ENCODE data around the gene TSPAN9. TPM values are rescaled to one million over a fixed set of nuclear protein-coding genes. Genes with fewer than 3 reads are reported as not detected.

The TSPAN9 gene
- total RNA-seq, 1 experiment from 2014 or later: 17.1 TPM

DNA sequence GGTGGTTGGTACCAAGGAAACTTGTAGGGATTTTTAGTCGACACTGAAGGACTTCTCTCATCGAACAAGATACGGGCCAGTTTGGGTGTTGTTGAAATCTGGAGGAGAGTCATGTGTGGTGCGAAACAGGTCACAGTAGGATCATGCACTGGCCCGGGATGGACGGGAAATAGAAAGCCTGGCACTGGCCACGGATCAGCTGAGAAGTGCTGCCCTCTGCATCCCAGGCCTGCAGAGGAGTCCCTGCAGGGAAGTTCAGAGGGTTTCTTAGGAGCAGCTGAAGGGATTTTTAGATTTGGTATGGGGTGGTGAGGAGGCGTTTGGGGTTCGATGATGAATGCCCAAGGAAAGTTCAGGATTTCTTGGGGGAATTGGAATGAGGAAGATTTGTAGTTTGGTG lies 63.1 kb downstream of the TSPAN9 start:
- no peak for DNase-seq (ENCODE audit: low read depth)

DNA sequence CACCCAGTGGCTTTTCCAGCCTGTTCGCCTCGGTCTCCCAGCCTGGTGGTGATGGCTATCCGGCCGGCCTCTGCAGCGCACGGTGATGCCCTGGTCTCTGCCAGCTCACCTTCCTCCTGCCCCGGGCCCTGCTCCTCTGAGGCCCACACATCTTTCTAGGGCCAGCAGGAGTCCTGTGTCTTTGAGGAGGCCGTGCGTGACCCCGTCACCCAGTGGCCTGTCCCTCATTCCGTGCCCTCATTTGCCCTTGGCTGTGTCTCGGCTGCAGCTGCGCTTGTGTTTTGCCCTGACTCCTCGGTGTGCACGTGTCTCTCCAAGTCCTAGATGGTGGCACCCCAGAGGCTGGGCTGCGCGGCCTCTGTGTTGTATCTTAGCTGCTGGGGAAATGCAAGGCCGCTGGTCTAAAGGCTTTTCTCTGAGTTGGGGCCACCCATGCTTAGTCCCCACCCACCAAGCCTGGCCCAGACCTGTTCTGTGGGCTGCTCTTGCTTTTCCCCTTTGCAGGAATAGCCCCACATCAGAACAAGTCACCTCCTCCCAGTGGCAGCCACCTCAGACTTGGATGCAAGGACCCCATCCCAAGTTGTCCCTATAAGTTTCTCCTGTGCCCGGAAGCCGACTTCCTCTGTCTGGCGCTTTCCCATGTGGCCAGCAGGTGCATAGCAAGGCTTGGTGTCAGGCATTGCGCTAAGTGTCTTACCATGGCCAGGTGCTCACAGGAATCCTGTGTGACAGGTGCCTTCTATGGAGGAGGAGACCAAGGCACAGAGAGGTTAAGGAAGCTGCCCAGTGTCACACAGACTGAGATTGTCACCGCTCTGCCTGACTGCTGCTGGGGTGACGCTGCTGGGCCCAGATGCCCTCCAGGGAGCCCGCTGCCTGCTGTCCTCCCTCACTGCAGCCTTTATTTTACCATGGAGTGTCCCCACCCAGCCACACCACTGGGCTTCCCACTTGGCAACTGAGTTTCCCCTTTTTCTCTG lies 64.5 kb downstream of the TSPAN9 start:
- no peak for DNase-seq (ENCODE audit: low read depth)

DNA sequence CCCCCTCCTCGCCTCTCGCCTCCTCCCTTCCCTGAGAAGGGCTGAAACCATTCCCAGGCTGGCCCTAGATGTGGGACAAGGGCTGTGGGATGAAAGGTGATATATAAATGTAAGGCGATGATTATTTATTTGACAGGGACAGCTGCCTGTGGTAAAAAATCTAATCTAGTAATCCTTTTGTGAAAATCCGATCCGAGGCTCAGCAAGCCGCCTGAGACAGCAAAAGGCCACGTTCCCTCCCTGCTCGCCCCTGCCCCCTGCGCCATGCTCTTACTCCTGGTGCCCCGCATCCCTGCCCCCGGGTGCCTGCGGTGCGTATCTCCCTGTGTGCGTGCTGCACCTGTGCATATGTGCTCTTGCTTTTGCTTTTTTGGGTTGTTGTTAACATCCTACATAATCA lies 65.2 kb downstream of the TSPAN9 start:
- DNase-seq (ENCODE audit: low read depth): no peak

DNA sequence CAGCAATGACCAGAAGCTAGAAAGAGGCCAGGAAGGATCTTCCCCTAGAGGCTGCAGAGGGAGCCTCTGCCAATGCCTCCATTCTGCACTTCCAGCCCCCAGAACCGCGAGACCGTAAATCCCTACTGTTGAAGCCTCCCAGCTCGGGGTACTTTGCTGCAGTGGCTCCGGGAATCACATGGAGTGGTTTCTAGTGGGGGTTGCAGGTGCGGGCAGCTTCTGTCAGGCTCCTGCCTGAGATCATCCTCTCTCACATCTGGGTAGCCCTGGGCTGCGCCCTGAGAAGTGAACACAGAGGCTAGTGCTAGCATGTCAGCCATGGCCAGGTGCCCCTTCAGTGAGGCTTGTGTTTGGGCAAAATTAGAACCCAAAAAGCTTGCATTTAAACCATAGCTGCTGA lies 67.3 kb downstream of the TSPAN9 start:
- no peak for DNase-seq (ENCODE audit: low read depth)

DNA sequence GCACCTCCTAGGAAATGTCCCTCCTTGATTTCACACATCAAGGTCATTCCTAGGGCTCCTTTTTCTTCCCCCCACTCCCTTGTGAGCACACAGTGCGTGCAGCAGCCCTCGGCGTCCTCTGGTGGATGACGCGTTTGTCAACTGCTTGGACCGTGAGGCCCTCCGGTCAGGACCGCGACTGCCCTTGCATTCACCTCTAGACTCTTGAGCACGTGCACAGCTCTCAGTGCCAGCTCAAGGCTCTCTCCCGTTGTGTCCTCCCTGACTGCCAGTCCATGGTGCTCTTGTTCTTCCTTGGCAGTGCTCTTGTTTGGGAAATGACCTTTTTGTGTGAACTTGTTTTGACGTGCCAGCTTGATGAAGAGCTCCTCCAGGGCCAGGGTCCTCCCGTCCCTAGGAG lies 67.9 kb downstream of the TSPAN9 start:
- DNase-seq (ENCODE audit: low read depth): no peak

DNA sequence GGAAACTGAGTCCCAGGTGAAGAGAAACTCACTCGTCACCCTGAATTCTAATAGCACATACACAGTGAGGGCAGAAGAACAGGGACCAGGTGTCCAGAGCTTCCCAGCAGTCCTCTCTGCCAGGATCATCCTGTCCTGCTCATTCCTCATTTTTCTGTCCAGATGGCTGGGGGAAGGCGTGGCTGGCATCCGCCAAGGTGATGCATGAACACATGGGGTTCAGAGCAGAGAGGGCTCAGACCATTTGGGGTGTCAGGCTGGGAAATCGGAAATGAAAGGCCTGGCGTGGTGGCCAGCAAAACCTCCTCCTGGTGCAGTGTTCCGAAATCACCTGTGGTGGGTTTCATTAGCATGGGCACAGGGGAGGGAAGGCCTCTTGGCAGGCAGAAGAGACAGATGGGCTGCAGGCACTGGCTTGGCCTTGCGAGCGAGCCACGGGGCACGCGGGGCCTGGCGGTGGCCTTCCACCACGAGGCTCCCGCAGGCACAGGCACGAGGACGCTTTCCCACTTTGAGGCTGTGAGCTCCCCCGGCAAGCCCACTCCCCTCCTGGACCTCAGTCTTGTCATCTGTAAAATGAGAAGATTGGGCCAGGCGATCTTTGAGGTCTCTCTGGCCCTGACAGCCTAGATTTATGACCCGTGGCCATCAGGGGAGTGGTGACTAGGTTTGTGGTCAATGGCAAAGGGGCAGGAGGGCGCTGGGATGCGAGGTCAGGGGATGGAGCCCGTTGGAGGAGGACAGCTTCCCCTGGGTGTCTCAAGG lies 68.5 kb downstream of the TSPAN9 start:
- DNase-seq (ENCODE audit: low read depth): no peak

DNA sequence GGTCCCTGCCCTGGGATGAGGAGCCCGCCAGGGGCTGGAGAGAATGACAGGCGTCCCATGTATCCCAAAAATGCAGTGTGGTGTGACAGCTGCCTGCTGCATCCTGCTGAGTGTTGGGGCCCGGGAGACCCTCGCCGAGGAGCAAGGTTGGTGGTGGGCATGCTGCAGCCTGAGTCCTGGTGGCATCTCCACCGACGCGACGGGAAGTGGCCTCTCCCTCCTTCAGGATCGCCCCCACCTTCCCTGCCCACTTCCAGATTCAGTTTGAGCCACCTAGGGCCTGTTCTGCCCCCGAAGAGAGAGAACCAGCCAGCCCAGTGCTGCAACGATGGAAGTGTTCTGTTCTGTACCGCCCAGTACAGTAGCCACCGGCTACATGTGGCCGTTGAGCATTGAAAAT lies 70.1 kb downstream of the TSPAN9 start:
- DNase-seq (ENCODE audit: low read depth): no peak

DNA sequence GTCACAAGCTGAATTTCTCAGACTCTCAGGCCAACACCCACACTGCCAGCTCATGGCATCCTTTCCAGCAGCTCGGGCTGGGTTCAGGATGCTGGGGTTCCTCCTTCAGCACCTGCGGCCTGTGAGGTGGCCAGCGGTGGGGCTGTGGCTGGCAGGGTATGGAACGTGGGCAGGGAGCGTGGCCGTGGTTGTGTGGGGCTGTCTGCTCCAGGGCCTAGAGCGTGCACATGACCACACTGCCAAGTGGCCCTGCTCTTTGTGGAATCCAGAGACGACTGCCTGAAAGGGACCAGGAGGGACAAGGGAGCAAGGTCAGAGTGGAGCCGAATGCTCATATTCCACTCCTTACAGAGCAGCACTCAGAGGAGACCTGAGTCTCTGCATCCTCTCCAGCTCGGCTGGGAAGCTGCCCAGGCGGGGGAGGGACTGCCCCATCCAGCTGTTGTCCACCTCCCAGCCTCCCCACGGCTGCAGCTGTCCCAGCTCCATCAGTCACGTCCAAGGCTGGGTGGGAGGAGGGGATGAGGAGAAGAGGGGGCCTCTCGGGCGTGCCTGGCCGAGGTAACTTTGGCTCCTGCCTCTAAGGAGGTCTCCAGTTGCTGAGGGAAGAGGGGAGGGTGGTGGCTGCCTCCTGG lies 71.3 kb downstream of the TSPAN9 start:
- no peak for DNase-seq (ENCODE audit: low read depth)

DNA sequence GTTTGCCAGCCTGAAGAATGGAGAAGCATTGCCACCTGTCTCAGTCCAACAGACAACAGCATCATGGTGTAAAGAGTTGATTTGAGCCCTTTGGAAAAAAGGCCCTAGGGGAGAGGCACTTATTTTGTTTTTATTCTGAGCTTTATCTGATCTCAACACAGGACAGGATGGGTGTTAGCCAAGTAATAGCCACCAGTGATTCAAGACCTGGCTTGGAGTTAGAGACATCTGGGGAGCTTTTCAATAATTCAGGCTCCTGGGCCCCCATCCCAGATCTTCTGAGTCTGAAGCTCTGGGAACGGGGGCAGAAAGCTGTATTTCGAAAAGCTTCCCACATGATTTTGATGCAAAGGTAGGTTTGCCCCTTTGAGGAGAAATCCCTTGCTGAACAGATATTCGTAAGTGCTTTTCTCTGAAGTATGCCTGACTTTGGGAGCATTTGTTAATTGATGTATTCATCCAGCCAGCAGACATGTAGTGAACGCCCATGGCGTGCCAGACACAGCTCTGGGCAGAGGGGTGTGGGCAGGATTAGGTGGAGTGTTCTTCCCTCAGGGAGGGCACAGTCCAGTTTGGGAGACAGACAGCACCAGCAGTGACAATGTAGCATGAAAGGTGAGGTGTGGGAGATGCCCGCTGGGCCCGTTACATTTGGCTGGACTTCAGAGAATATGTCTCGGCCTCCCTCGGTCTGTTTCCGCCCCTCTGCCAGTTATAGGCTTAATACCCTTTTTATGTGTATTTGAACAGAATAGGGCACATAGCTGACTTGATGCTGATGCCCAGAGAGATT lies 72.5 kb downstream of the TSPAN9 start:
- DNase-seq (ENCODE audit: low read depth): no peak

DNA sequence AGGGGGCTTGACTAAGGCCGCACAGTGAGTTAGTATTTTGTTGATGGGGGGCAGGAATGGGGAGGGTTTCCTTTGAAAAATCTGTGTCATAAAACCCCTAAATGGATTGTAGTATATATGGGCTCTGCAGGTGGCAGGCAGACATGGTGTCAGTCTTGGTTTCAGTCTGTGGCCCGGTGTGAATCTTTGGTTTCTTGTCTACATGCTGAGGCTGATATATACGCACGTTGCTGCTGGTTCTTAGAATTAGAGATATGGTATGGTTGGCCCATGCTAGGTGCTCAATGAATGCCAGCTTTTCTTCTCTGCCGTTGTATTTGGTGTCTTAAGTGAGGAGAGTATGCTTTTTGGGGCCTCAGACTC lies 73.1 kb downstream of the TSPAN9 start:
- DNase-seq (ENCODE audit: low read depth): no peak

DNA sequence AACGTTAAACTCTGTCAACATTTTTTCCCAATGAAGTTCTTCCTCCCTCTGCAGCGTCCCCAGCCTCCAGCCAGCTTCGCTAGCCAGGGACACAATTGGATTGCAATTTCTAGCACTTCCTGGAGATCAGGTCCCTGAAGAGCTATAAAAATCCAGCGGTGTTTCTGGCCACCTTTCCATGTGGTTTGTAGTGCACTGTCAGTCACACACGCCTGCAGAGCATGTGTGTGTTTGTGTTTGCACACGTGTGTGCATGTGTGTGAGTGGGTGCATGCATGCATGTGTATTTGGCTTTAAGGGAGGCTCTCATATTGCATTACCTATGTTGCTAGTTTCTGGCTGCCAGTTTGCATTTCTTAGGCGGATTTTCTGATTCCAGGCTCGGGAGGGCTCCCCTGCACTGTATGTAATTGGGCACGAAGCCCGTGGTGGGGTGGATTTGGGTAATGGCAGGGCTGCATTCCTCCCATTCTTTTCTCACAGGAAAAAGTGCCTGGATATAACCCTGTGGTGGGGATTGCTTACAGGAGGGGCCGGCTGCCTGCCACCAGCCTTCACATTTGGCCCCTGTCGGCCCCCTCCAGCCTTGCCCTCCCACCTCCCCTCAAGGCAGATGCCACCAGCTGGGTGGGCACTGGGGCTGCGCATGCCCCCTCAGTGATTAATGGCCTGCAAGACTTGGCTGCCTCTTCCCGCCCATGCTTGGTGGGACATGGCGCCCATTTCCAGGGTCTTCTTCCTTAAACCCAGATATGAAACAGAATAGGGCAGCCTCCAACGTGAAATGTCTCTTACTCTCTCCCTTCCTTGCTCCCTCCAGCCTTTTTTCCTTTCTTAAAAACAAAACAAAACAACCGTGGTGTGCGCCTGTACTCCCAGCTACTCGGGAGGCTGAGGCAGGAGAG lies 74.0 kb downstream of the TSPAN9 start:
- no peak for DNase-seq (ENCODE audit: low read depth)

DNA sequence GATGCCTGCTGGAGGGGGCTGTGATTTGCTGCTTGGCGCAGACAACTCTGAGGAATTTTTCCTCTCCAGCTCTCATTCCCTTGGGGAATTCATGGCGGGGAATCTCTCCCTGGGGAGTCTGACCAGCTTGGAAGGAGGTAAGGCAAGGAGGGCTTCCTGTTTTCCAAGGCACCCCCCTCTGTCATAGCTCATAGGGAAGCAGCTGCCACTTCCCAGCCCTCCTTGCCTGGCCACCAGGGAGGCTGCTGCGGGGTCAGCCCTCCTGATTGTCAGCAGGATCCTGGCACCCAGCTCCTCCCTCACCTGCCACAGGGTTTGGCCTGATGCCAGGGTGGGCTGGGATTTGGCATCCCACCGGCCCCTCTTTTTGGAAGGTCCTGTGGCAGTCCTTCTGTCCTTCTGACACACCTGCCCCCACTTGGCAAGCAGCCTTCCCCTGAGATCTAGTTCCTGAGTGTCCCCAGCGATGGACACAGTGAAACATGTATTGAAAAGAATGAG lies 74.9 kb downstream of the TSPAN9 start:
- no peak for DNase-seq (ENCODE audit: low read depth)

DNA sequence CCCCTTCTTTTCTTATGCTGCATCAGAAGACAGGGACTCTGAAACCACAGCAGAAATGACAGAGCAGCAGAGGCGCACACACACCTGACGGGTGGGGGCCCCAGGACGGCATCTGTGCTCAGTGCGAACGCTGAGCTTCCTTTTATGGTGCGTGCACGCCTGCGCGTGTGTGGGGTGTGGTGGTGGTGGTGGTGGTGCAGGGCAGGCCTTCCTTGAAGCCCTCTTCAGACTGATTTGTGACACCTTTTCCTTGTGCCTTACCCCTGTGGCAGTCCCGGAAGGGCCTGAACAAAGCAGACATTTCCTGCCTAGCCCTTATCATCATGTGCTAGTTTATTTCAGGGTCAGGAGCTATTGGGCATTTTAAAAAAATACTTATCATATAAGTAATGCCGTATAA lies 75.7 kb downstream of the TSPAN9 start:
- DNase-seq (ENCODE audit: low read depth): no peak

DNA sequence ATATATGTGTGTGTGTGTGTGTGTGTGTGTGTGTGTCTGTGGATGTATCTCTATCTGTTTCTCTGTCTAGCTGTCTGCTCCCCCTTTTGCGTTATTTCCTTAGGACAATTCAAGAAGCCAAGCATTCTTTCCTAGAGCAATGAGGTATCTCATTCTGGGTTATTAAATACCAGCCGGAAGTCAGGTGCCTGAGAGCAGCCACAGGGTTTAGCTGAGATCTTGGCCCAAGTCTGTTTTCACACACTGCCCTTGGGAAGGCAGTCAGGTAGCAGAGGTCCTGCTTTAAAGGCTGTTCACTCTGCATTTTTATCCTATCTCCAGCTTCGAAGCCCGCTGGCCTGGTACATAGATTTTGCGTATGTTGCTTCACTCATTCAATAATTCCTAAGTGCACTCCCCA lies 76.8 kb downstream of the TSPAN9 start:
- DNase-seq (ENCODE audit: low read depth): no peak

DNA sequence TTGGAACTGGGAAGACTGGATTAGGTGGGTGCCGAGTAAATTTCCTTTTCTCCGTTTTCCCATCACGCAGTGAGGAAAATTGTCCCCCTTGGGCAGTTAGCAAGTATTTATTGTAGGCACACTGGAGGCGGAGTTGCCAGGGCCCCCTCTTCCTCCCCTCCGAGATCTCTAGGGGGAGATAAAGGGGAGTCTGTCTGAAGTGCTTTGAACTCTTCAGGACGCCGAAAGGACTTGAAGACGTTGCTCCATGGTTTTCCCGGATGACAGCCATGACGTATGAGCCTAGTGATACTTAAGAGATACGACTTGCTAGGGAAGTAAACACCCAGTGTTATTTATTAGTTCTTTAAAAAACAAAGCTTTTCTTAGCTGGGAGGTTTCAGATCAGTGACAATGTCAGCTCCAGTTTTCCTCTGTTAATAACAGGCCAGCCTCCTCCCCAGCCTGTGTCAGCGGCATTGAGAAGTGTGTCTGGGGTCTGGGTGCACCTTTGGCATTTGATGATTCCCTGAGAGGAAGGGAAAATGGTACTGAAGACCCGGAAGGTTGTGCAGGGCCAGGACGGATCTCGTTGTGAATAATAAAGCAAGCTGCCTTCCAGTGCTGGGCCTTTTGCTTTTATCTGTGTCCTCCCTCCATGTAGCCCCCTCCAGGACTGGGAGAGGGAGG lies 78.7 kb downstream of the TSPAN9 start:
- no peak for DNase-seq (ENCODE audit: low read depth)

DNA sequence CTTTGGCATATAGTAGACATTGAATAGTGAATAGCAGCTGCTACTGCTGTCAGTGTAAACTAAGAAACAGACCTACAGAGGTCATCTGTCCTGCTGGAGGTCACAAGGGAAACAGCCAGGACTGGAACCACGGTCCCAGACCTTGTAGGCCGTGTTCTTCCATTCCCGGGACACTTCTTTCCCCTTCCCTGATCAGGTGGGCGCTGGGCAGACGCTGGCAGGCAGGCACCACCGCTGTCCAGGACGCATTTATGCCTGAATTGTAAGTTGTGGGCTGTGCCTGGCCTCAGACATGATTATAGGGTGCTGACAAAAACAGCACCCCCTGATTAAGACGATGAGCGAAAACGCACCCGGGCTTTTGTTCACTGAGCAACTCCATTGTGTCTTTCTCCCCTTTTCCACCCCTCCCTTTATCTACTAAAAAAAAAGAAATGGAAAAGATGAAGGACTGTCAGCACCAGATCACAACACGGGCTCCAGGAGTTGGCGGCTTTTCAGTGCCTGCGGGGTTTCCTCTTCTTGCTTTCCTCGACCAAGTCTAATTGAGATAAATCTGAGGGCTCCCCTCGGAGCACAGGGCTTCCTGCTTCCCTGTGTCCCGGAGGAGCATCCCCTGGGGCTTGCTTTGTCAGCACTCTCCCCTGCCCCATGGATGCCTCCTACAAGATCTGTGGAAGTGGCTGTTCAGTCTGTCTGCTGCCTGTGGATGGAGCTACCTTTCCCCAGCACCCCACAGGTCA lies 80.6 kb downstream of the TSPAN9 start:
- DNase-seq (ENCODE audit: low read depth): no peak

DNA sequence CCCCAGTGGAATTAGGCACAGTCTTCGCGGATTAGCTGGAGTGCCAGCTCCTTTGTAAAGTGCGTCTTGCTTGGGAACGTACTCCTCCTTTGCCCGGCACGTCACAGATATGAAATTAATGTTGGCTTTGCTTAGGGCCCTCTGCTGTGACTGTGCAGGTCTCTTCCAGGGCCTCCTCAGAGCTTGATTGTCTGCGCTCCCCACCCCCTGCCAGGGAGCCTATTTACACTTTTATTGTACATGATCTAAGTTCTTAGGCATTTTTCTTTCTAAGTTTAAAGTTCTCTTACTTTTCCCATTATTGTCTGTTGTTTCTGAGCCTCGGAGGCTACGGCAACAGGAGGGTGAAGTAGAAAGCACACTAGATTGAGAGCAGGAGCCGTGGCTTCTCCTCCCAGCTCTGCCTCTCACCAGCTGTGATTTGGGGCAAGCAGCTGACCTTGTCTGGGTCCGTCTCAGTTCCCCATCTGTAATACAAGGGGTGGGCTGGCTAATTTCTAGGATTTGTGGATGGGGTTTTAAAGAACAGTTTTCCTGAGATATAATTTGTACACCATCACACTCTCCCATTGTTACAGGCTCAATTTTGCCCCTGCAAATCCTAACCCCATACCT lies 81.8 kb downstream of the TSPAN9 start:
- DNase-seq (ENCODE audit: low read depth): peak; percentile 19

DNA sequence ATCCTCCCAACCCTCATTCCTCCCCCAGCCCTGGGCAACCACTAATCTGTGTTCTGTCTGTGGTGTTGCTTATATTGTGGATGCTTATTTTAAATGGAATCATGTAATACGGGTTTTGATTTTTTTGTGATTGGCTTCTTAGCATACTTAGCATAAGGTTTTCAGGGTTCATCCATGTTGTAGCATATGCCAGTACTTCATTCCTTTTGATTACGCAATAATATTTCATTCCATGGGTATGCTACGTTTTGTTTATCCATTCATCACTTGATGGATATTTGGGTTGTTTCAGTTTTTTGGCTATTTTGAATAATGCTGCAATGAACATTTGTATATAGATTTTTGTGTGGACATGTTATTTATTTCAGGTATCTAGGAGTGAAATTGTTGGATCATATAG lies 82.9 kb downstream of the TSPAN9 start:
- no peak for DNase-seq (ENCODE audit: low read depth)

DNA sequence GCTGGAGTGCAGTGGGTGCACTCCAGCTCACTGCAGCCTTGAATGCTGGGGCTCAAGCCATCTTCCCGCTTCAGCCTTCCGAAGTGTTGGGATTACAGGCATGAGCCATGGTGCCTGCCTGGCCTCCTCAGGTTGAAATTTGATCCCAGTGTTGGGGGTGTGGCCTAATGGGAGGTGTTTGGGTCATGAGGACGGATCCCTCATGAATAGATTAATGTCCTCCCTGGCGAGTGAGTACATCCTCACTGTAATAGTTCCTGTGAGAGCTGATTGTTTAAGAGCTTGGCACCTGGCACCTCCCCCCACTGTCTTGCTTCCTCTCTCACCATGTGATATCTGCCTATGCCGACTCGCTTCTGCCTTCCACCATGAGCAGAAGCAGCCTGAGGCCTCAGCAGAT lies 84.7 kb downstream of the TSPAN9 start:
- no peak for DNase-seq (ENCODE audit: low read depth)
